PC-3 (cell line): ENCODE data around the gene PLXNB1. TPM values are rescaled to one million over a fixed set of nuclear protein-coding genes. Genes with fewer than 3 reads are reported as not detected.

Experiments used
- ATAC-seq: fragments of 200-7000 bp; cut with Tn5 transposase; 2 replicates; pipeline ENCODE4 v1.9.1; 2020; ENCODE audit warnings: mild to moderate bottlenecking, moderate library complexity
- BruUV-seq: library from RNA; stranded (reverse); fragments of 400-500 nt; replicated peaks from 2 replicates; lab custom pipeline; 2021; lab: Mats Ljungman, UMichigan
- CTCF ChIA-PET: fragments of 300-600 bp; sonication (Branson Sonifier 250); formaldehyde crosslinking; loops from one replicate; lab custom pipeline; 2022; ENCODE audit warnings: antibody characterized with exemption; lab: Charles Lee
- POLR2A ChIA-PET: fragments of 300-600 bp; sonication (Branson Sonifier 250); formaldehyde crosslinking; loops from one replicate; lab custom pipeline; 2022; ENCODE audit warnings: antibody characterized with exemption; ENCODE audit not compliant: unreplicated experiment; lab: Charles Lee
- DNase-seq: peaks from one replicate; pipeline ENCODE4 v3.0.0-alpha.2; 2015
- H2AFZ ChIP-seq: fragments of 300-600 bp; sonication (generic); 2 replicates; pipeline ENCODE4 v1.6.0; 2016; ENCODE audit warnings: antibody characterized with exemption, low read length
- H3F3A ChIP-seq: fragments of 300-600 bp; sonication (generic); one replicate; pipeline ENCODE4 v1.6.0; 2017; ENCODE audit warnings: antibody characterized with exemption, low read length, control low read depth, mild to moderate bottlenecking; ENCODE audit not compliant: unreplicated experiment
- H3K27ac ChIP-seq: fragments of 300-600 bp; sonication (generic); 2 replicates; pipeline ENCODE4 v1.5.1; 2016; ENCODE audit warnings: mild to moderate bottlenecking, low read length
- H3K27me3 ChIP-seq: fragments of 300-600 bp; sonication (generic); 2 replicates; pipeline ENCODE4 v1.6.1; 2016; ENCODE audit warnings: low read length, mixed read lengths
- H3K36me3 ChIP-seq: fragments of 300-600 bp; sonication (generic); 2 replicates; pipeline ENCODE4 v1.6.1; 2016; ENCODE audit warnings: low read depth, mixed run types, low read length, mixed read lengths
- H3K4me1 ChIP-seq: fragments of 300-600 bp; sonication (generic); 2 replicates; pipeline ENCODE4 v1.5.1; 2016; ENCODE audit warnings: low read length; ENCODE audit not compliant: insufficient read depth
- H3K4me2 ChIP-seq: fragments of 300-600 bp; sonication (generic); 2 replicates; pipeline ENCODE4 v1.6.0; 2016; ENCODE audit warnings: low read length
- H3K4me3 ChIP-seq: fragments of 300-600 bp; sonication (generic); 2 replicates; pipeline ENCODE4 v1.5.1; 2016; ENCODE audit warnings: mild to moderate bottlenecking, low read length, mixed read lengths
- H3K79me2 ChIP-seq: fragments of 300-600 bp; sonication (generic); 2 replicates; pipeline ENCODE4 v1.6.1; 2017; ENCODE audit warnings: low read length, mixed read lengths
- H3K9ac ChIP-seq: fragments of 300-600 bp; sonication (generic); 2 replicates; pipeline ENCODE4 v1.6.0; 2016; ENCODE audit warnings: mild to moderate bottlenecking, low read length
- H3K9me2 ChIP-seq: fragments of 300-600 bp; sonication (generic); replicated peaks from 2 replicates; pipeline ENCODE4 v1.6.1; 2016; ENCODE audit warnings: mixed run types, low read length, mixed read lengths
- H3K9me3 ChIP-seq: fragments of 300-600 bp; sonication (generic); 2 replicates; pipeline ENCODE4 v1.6.1; 2016; ENCODE audit warnings: low read length, mixed read lengths
- H4K20me1 ChIP-seq: fragments of 300-600 bp; sonication (generic); 2 replicates; pipeline ENCODE4 v1.6.1; 2016; ENCODE audit warnings: low read length, mixed read lengths
- CTCF ChIP-seq: fragments of 300-600 bp; sonication (generic); conservative IDR thresholded peaks from 2 replicates; pipeline ENCODE4 v1.5.1; 2017; ENCODE audit warnings: antibody characterized with exemption, low read depth, mild to moderate bottlenecking, low read length
- EZH2 ChIP-seq: fragments of 300-600 bp; sonication (generic); IDR thresholded peaks from one replicate; pipeline ENCODE4 v1.6.1; 2017; ENCODE audit warnings: antibody characterized with exemption, mild to moderate bottlenecking, low read length; ENCODE audit not compliant: unreplicated experiment
- EZH2phosphoT487 ChIP-seq: fragments of 300-600 bp; sonication (generic); IDR thresholded peaks from 2 replicates; pipeline ENCODE4 v1.6.1; 2018; ENCODE audit warnings: mild to moderate bottlenecking, antibody characterized with exemption, low read length, borderline replicate concordance
- intact Hi-C: fragments of 100-400 bp; cut with micrococcal nuclease; formaldehyde crosslinking; loops from 2 replicates; pipeline ENCODE4 v1.9.0; 2023
- total RNA-seq: library from RNA; depleted of rRNA; stranded (reverse); fragments of >200 nt; gene quantifications from 2 replicates; pipeline ENCODE4 v1.2.3, GENCODE V29; 2014

The PLXNB1 gene
- total RNA-seq, 1 experiment from 2014 or later = 35.4 TPM

DNA sequence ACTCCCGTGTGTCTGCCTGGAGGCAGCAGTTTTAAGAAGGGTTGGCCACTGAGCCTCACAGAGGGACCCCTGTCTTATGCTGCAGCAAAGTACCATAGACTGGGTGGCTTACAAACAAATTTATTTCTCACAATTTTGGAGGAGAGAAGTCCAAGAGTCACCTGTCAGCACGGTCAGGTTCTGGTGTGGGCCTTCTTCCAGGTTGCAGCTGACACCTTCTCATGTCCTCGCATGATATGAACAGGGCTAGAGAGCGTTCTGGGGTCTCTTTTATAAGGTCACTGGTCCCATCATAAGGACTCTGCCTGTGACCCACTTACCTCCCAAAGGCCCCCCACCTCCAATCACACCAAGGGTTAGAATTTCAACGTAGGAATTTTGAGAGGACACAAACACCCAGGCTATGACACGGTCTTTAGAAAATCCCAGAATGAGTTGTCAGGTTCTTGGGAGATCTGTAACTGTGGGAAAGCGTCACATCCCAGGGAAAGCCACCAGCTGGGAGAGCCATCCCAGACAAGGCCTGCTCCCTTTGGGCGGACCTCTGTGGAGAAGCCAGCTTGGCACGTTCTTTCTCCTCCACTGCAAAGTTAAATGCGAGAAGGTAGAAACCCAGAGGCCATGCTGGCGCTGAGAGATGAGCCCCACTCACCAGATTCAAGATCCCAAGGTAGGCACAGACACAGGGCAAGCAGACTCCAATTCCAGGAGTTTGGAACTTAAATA is 58.1 kb downstream of the PLXNB1 start, which contains the start of gene FBXW12:
TSS of gene FBXW12 (plus strand) at position 569 of the 726 bp plus-strand sequence. CDS start 549 bp downstream, outside the sequence.
- H3K4me2 ChIP-seq = no peak within 1 kb of the TSS
- no peak within 1 kb of the TSS for H3K27ac ChIP-seq
- no peak within 1 kb of the TSS for H2AFZ ChIP-seq
- H3K27me3 ChIP-seq = no peaks in the 10 kb centered on the region
- no peak within 1 kb of the TSS for H3K9ac ChIP-seq
- DNase-seq = no peak
- no peaks in the 10 kb centered on the region for H3F3A ChIP-seq
- H3K4me3 ChIP-seq = no peak within 1 kb of the TSS
- TF ChIP-seq CTCF = no peak
- BruUV-seq = no TSS peak
- ATAC-seq = no peak
- no peaks in the 10 kb centered on the region for H3K9me3 ChIP-seq
- H3K9me2 ChIP-seq = no peaks in the 10 kb centered on the region
- no peaks in the 10 kb centered on the region for H4K20me1 ChIP-seq
- no peaks in the 10 kb centered on the region for H3K79me2 ChIP-seq
- H3K4me1 ChIP-seq = no peaks in the 10 kb centered on the region
- POLR2A ChIA-PET = interaction anchor here (0.6 kb wide), 1 partner anchor 348 kb away, joined by 7 read pairs; no protein-coding TSS in a partner anchor
- no peaks in the 10 kb centered on the region for H3K36me3 ChIP-seq
- intact Hi-C loops = no loop called here
- CTCF ChIA-PET = no interaction called here

DNA sequence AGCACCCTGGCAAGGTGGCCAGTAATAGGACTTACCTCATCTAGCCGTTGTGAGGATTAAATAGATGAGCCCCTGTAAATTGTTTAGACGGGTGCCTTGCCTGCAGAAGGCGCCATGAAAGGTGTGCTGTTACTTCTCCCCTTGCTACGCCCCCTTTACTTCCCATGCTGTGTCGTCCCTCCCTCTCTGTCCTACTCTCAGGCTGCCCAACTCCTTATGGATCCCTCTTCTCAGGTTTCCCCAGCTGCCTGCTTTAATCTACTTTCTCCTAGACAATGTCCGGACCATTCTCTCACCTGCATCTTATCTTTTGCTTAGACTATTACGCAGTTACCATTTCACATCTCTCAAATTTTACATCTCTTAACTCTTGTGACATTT is 59.6 kb downstream of the PLXNB1 start:
- no peak overlapping the region for H3K4me2 ChIP-seq
- intact Hi-C loops = no loop called here
- H3K79me2 ChIP-seq = no peaks in the 10 kb centered on the region
- no peak overlapping the region for H3K27ac ChIP-seq
- H3K27me3 ChIP-seq = no peaks in the 10 kb centered on the region
- TF ChIP-seq EZH2phosphoT487 (no peak), EZH2 (no peak), CTCF (no peak)
- H2AFZ ChIP-seq = no peak overlapping the region
- ATAC-seq (no peak), DNase-seq (no peak)
- no peak overlapping the region for H3K4me3 ChIP-seq
- no peak overlapping the region for H3K9ac ChIP-seq
- no TSS peak for BruUV-seq
- no peaks in the 10 kb centered on the region for H3K9me3 ChIP-seq
- H3K36me3 ChIP-seq = no peaks in the 10 kb centered on the region
- no peaks in the 10 kb centered on the region for H4K20me1 ChIP-seq
- H3F3A ChIP-seq = no peaks in the 10 kb centered on the region
- CTCF ChIA-PET = no interaction called here
- no peaks in the 10 kb centered on the region for H3K4me1 ChIP-seq
- no peaks in the 10 kb centered on the region for H3K9me2 ChIP-seq
- POLR2A ChIA-PET = no interaction called here

GRCh38 chr3:48369693-48370332 is 60.1 kb downstream of the PLXNB1 start:
- Histone ChIP-seq H3F3A (no peaks in the 10 kb centered on the region), H3K27me3 (no peaks in the 10 kb centered on the region), H3K4me1 (no peaks in the 10 kb centered on the region), H3K36me3 (no peaks in the 10 kb centered on the region), H3K9me3 (no peaks in the 10 kb centered on the region), H4K20me1 (no peaks in the 10 kb centered on the region), H3K4me3 (no peak overlapping the region), H3K9me2 (no peaks in the 10 kb centered on the region), H3K79me2 (no peaks in the 10 kb centered on the region), H3K27ac (no peak overlapping the region), H3K9ac (no peak overlapping the region), H3K4me2 (no peak overlapping the region), H2AFZ (peak overlapping the region; percentile 14; the same call in 1 of the 2 replicates)
- POLR2A ChIA-PET = no interaction called here
- TF ChIP-seq EZH2 (no peak), CTCF (no peak), EZH2phosphoT487 (no peak)
- intact Hi-C loops = no loop called here
- no peak for DNase-seq
- no TSS peak for BruUV-seq
- ATAC-seq = no peak
- CTCF ChIA-PET = no interaction called here
